ENCODE results near the gene CRYBB3.

DNA sequence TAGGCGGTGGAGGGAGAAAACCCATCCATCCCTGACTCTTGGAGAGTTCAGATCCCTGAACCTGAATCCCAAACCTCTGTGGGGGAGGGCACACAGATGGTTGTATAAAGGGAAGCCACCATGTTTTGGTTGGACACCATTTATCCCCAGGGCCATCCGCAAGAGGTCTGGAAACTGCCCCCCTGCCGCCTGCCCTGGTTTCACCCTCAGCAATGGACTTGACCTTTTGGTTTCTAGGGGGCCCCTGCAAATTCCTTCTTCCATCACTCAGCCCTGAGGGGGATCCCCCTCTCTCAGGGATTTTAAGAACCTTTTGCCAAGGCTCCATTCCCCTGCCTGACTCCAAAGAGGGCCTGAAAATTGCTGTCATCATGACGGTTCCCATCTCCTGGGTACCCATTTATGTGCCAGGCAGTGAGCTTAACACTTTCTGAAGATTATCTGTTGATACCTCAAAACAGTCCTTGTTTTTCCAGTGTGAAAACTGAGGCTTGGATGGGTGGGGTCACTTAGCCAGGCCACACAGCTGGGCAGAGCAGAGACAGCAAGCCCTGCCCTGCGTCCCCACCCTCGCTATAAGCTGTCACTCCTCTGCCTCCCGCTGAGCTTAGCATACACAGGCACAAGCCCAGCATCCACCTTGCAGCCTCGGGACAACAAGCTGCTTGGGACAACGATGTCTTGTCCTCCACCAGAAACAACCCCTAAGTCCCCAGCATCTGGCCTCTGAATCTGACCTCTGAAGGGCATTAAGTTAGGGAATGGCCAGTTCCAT lies 33.2 kb upstream of the CRYBB3 start:
- TF ChIP-seq, protein P1, sequence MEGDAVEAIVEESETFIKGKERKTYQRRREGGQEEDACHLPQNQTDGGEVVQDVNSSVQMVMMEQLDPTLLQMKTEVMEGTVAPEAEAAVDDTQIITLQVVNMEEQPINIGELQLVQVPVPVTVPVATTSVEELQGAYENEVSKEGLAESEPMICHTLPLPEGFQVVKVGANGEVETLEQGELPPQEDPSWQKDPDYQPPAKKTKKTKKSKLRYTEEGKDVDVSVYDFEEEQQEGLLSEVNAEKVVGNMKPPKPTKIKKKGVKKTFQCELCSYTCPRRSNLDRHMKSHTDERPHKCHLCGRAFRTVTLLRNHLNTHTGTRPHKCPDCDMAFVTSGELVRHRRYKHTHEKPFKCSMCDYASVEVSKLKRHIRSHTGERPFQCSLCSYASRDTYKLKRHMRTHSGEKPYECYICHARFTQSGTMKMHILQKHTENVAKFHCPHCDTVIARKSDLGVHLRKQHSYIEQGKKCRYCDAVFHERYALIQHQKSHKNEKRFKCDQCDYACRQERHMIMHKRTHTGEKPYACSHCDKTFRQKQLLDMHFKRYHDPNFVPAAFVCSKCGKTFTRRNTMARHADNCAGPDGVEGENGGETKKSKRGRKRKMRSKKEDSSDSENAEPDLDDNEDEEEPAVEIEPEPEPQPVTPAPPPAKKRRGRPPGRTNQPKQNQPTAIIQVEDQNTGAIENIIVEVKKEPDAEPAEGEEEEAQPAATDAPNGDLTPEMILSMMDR (conservative IDR thresholded peaks at IDR 0.05; ENCODE audit: low read depth, low read length), result no peak
- no peak for TF ChIP-seq EZH2 (IDR thresholded peaks at IDR 0.05; ENCODE audit: borderline replicate concordance, low read depth, low read length, poor library complexity, severe bottlenecking)
